Gastroesophageal sphincter (tissue), 4 donors: Measurements from ENCODE around the gene PROM2. TPM values are rescaled to one million over a fixed set of nuclear protein-coding genes. Genes with fewer than 3 reads are reported as not detected.
"Not testable (repeated sequence)": the region's sequence is repeated elsewhere in the genome, so short reads cannot be mapped to it uniquely, and the experiment has no call there.

Experiments
- ATAC-seq: fragments of 150-250 bp; one replicate; pipeline ENCODE4 v1.9.1; 2016; ENCODE audit warnings: mild to moderate bottlenecking, moderate library complexity
- H3K27ac ChIP-seq, 4 donors: fragments of 200-600 bp; sonication (generic) in 3 of 4; 1 replicate in 3 of 4; 2 replicates in 1 of 4; pipeline ENCODE4 v1.5.1; 2016 to 2019
- H3K27me3 ChIP-seq: fragments of 200-600 bp; sonication (generic); one replicate; pipeline ENCODE4 v1.5.1; 2019
- H3K36me3 ChIP-seq, 2 donors: fragments of 200-600 bp; sonication (generic); one replicate each; pipeline ENCODE4 v1.5.1; 2019; ENCODE audit warnings: control low read depth in 1 of 2
- H3K4me1 ChIP-seq, 3 donors: fragments of 200-600 bp; sonication (generic); 1 replicate in 2 of 3; 2 replicates in 1 of 3; pipeline ENCODE4 v1.5.1; 2016 to 2019; ENCODE audit warnings: control low read depth in 2 of 3
- H3K4me3 ChIP-seq, 2 donors: fragments of 200-600 bp; sonication (generic); one replicate each; pipeline ENCODE4 v1.5.1; 2019; ENCODE audit warnings: mild to moderate bottlenecking in 1 of 2, moderate library complexity in 1 of 2
- H3K9me3 ChIP-seq, 3 donors: fragments of 200-600 bp; sonication (generic); one replicate each; pipeline ENCODE4 v1.5.1; 2017 to 2019; ENCODE audit warnings: control low read depth in 2 of 3
- CTCF ChIP-seq, 4 experiments: fragments of 200-600 bp in 2 of 4; fragments of 450-650 bp in 2 of 4; sonication (generic) in 1 of 4; IDR thresholded peaks; one replicate each; pipeline ENCODE4 v1.5.1; 2017 to 2019; ENCODE audit warnings: antibody characterized with exemption in 4 of 4, mild to moderate bottlenecking in 2 of 4, moderate library complexity in 2 of 4
- EP300 ChIP-seq: sonication (generic); formaldehyde crosslinking; IDR thresholded peaks from one replicate; pipeline ENCODE4 v1.6.1; 2017; ENCODE audit warnings: antibody characterized with exemption, mild to moderate bottlenecking
- POLR2A ChIP-seq, 2 donors: fragments of 450-650 bp; IDR thresholded peaks; one replicate each; pipeline ENCODE4 v1.6.1; 2017; ENCODE audit warnings: antibody characterized with exemption in 2 of 2, mild to moderate bottlenecking in 2 of 2, moderate library complexity in 1 of 2
- POLR2AphosphoS5 ChIP-seq: sonication (generic); formaldehyde crosslinking; IDR thresholded peaks from one replicate; pipeline ENCODE4 v1.6.1; 2017; ENCODE audit warnings: antibody characterized with exemption
- WGBS, 2 donors: methylation state at CpG; one replicate each; pipeline ENCODE4 v1.1.5; 2018; ENCODE audit warnings: low coverage in 1 of 2; 5-methylcytosine and 5-hydroxymethylcytosine counted together
- total RNA-seq, 4 donors: library from RNA; depleted of rRNA; stranded (reverse); fragments of >200 nt; gene quantifications; one replicate each; pipeline ENCODE4 v1.1.0, GENCODE V29; 2016

Gene PROM2
- total RNA-seq, 4 donors from 2014 or later = 0.94 to 36.4 (median 6.8) TPM

- Histone ChIP-seq H3K36me3 (no peaks in the 10 kb centered on the region), H3K9me3 (peaks cover 0 to 84% (median 0%) of the 10 kb centered on the region in 3 donors), H3K4me3 (no peak overlapping the region), H3K27me3 (no peaks in the 10 kb centered on the region), H3K27ac (no peak overlapping the region), H3K4me1 (no peaks in the 10 kb centered on the region)
- ATAC-seq = no peak
- TF ChIP-seq EP300 = no peak
- TF ChIP-seq POLR2A (IDR thresholded peaks at IDR 0.05) = no peak
- TF ChIP-seq POLR2AphosphoS5 = no peak
- no peak for TF ChIP-seq CTCF (IDR thresholded peaks at IDR 0.05)
These were observed 36.1 kb upstream of the PROM2 start for GRCh38 chr2:95238131-95238530.

GRCh38 chr2:95240091-95240490, 34.2 kb upstream of the PROM2 start:
- no peak for ATAC-seq
- Histone ChIP-seq H3K27ac (no peak overlapping the region), H3K36me3 (no peaks in the 10 kb centered on the region), H3K27me3 (no peaks in the 10 kb centered on the region), H3K4me3 (no peak overlapping the region), H3K4me1 (no peaks in the 10 kb centered on the region), H3K9me3 (peaks cover 0 to 68% (median 0%) of the 10 kb centered on the region in 3 donors)
- 67 to 100% methylated on average over 1 to 3 of the region's 5 CpGs for WGBS, 2 donors
- TF ChIP-seq POLR2AphosphoS5 (no peak), EP300 (no peak)

GRCh38 chr2:95240556-95240955, 33.7 kb upstream of the PROM2 start:
- 100% methylated on average over 1 of the region's 5 CpGs; no CpG with 5 or more reads in 1 of the 2 donors for WGBS, 2 donors
- H3K4me3 ChIP-seq = no peak overlapping the region
- H3K36me3 ChIP-seq = no peaks in the 10 kb centered on the region
- no peak overlapping the region for H3K27ac ChIP-seq
- peaks cover 0 to 68% (median 0%) of the 10 kb centered on the region in 3 donors for H3K9me3 ChIP-seq
- ATAC-seq = no peak
- H3K27me3 ChIP-seq = no peaks in the 10 kb centered on the region
- no peaks in the 10 kb centered on the region for H3K4me1 ChIP-seq
- TF ChIP-seq POLR2A (IDR thresholded peaks at IDR 0.05) (no peak), POLR2AphosphoS5 (no peak), EP300 (no peak), CTCF (IDR thresholded peaks at IDR 0.05) (no peak)

- H3K4me1 ChIP-seq, H3K4me3 ChIP-seq, ATAC-seq, H3K27ac ChIP-seq, H3K27me3 ChIP-seq, H3K36me3 ChIP-seq: not testable (repeated sequence)
- WGBS, 2 donors = 85 to 100% methylated on average over 1 of the region's 1 CpG
- H3K9me3 ChIP-seq = peaks cover 0 to 78% (median 0%) of the 10 kb centered on the region in 3 donors
These were observed 32.2 kb upstream of the PROM2 start for GRCh38 chr2:95242084-95242483.

GRCh38 chr2:95258271-95258670, 16.0 kb upstream of the PROM2 start:
- WGBS, 2 donors = 46 to 50% methylated on average over 1 to 2 of the region's 2 CpGs
- Histone ChIP-seq H3K9me3 (peaks cover 0 to 32% (median under 1%) of the 10 kb centered on the region in 3 donors), H3K36me3 (no peaks in the 10 kb centered on the region), H3K27me3 (no peaks in the 10 kb centered on the region), H3K4me1 (no peaks in the 10 kb centered on the region), H3K27ac (no peak overlapping the region), H3K4me3 (no peak overlapping the region)
- ATAC-seq = no peak
- no peak for TF ChIP-seq POLR2AphosphoS5
- no peak for TF ChIP-seq POLR2A (IDR thresholded peaks at IDR 0.05)
- no peak for TF ChIP-seq CTCF (IDR thresholded peaks at IDR 0.05)
- TF ChIP-seq EP300 = no peak

GRCh38 chr2:95260028-95261023, 13.9 kb upstream of the PROM2 start:
- Histone ChIP-seq H3K4me1 (peaks cover 0 to 7% (median 0%) of the 10 kb centered on the region in 3 donors), H3K27me3 (no peaks in the 10 kb centered on the region), H3K27ac (no peak overlapping the region), H3K4me3 (no peak overlapping the region), H3K9me3 (peaks cover 0 to 26% (median 0%) of the 10 kb centered on the region in 3 donors), H3K36me3 (no peaks in the 10 kb centered on the region)
- ATAC-seq = no peak
- 75 to 82% methylated on average over 1 to 5 of the region's 8 CpGs for WGBS, 2 donors
- no peak for TF ChIP-seq POLR2A (IDR thresholded peaks at IDR 0.05)
